ENCODE results near the gene EYA2. TPM values are rescaled to one million over a fixed set of nuclear protein-coding genes. Genes with fewer than 3 reads are reported as not detected.

The EYA2 gene
- total and polyA plus RNA-seq, 11 donors: 0.30 to 4.2 (median 0.70) TPM

DNA sequence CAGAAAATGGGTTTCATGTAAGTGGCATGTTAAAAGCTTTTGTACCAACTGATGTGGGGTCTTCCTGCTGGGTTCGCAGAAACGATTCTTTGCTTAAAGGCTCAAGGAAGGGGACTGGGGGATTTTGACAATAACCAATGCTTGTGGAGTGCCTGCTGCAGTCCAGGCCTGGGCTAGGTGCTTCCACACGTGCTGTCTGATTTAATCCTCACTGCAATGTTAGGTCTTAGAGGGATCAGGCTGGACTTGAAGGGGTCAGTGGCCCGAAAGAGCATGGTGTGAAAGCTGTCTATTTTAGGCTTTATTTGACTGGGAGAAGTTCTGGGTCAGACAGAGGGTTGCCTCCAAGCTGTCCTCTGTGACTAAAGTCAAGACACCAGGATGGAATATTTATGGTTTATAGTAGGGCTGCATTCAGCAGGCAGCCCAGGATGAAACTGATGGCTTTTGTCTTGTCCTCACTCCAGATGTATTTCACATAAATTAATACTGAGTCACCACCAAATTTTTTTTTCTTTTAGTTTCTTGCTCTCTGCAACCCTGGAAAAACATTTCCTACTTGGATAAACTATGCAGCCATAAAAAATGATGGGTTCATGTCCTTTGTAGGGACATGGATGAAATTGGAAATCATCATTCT is 242.7 kb downstream of the EYA2 start:
- TF ChIP-seq POLR2A (IDR thresholded peaks at IDR 0.05): no peak
- TF ChIP-seq, protein P1, sequence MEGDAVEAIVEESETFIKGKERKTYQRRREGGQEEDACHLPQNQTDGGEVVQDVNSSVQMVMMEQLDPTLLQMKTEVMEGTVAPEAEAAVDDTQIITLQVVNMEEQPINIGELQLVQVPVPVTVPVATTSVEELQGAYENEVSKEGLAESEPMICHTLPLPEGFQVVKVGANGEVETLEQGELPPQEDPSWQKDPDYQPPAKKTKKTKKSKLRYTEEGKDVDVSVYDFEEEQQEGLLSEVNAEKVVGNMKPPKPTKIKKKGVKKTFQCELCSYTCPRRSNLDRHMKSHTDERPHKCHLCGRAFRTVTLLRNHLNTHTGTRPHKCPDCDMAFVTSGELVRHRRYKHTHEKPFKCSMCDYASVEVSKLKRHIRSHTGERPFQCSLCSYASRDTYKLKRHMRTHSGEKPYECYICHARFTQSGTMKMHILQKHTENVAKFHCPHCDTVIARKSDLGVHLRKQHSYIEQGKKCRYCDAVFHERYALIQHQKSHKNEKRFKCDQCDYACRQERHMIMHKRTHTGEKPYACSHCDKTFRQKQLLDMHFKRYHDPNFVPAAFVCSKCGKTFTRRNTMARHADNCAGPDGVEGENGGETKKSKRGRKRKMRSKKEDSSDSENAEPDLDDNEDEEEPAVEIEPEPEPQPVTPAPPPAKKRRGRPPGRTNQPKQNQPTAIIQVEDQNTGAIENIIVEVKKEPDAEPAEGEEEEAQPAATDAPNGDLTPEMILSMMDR (IDR thresholded peaks at IDR 0.05): no peak
- 70 to 92% (median 81%) methylated on average over 4 of the region's 4 CpGs for WGBS, 4 donors
- Histone ChIP-seq H3K9me3 (peaks cover 0 to 8% (median 0%) of the 10 kb centered on the region in 12 donors), H3K4me1 (peaks cover 0 to 12% (median 0%) of the 10 kb centered on the region in 12 donors), H3K27ac (no peak overlapping the region), H3K36me3 (no peaks in the 10 kb centered on the region), H3K27me3 (no peaks in the 10 kb centered on the region), H3K4me3 (no peak overlapping the region)
- DNase-seq: no peak
- ATAC-seq: no peak
- intact Hi-C loops (cut with DNase I): no loop called here

GRCh38 chr20:47139934-47140535 is 245.4 kb downstream of the EYA2 start:
- no peak for DNase-seq
- no peak for ATAC-seq
- intact Hi-C loops (cut with DNase I): no loop called here

DNA sequence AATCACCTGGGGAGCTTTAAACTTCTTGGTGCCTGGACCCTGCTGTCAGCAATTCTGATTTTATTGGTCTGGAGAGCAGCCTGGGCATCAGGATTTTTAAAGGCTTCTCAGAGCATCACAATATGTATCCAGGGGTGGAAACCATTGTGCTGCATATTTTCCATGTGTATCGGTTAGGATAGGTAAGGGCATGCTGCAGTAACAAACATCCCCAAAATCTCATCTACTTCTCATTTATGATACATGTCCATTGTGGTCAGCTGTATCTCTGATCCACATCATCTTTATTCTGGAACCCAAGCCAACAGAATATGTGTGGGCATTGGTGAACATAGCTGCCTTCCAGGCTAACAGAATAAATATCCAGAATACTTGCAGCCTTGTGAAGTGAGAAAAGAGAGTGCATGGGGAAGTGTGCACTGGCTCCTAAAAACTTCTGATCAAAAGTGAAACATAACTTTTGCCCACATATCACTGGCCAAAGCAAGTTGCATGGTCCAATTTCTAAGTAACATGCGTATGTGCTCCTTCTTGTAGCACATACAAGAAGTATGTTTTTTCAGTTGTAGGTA is 246.8 kb downstream of the EYA2 start:
- Histone ChIP-seq H3K27ac (no peak overlapping the region), H3K4me1 (peaks cover 0 to 23% (median 0%) of the 10 kb centered on the region in 12 donors), H3K36me3 (no peaks in the 10 kb centered on the region), H3K27me3 (no peaks in the 10 kb centered on the region), H3K9me3 (peaks cover 0 to 8% (median 0%) of the 10 kb centered on the region in 12 donors), H3K4me3 (no peak overlapping the region)
- WGBS, 4 donors: 91 to 100% (median 99%) methylated on average over 2 of the region's 2 CpGs
- intact Hi-C loops (cut with DNase I): no loop called here
- no peak for ATAC-seq
- TF ChIP-seq POLR2A (IDR thresholded peaks at IDR 0.05): no peak
- TF ChIP-seq, protein P1 (IDR thresholded peaks at IDR 0.05): no peak
- DNase-seq: no peak

More at GRCh38 chr20:47139934-47140535, 245.4 kb downstream of the EYA2 start:
- WGBS, 4 donors: 69 to 81% (median 77%) methylated on average over 5 of the region's 5 CpGs
- TF ChIP-seq POLR2A (IDR thresholded peaks at IDR 0.05): no peak
- TF ChIP-seq, protein P1 (IDR thresholded peaks at IDR 0.05): no peak
- Histone ChIP-seq H3K9me3 (peaks cover 0 to 8% (median 0%) of the 10 kb centered on the region in 12 donors), H3K4me3 (no peak overlapping the region), H3K27ac (no peak overlapping the region), H3K27me3 (no peaks in the 10 kb centered on the region), H3K4me1 (peaks cover 0 to 23% (median 0%) of the 10 kb centered on the region in 12 donors), H3K36me3 (no peaks in the 10 kb centered on the region)

All from heart left ventricle (tissue), 16 donors.